CD4-positive, alpha-beta T cell (primary cell): Measurements from ENCODE around the gene MT2A. TPM values are rescaled to one million over a fixed set of nuclear protein-coding genes. Genes with fewer than 3 reads are reported as not detected.

ENCODE experiments used
- ATAC-seq: fragments of 200-7000 bp; cut with Tn5 transposase; one replicate; pipeline ENCODE4 v1.10.0; 2022; ENCODE audit warnings: mild to moderate bottlenecking; ENCODE audit not compliant: poor library complexity
- CTCF ChIA-PET: fragments of 350-600 bp; sonication (Branson Sonifier 250); formaldehyde crosslinking; loops from one replicate; lab custom pipeline; 2021; ENCODE audit warnings: antibody characterized with exemption, inconsistent platforms; lab: Charles Lee
- POLR2A ChIA-PET: fragments of 350-600 bp; sonication (Branson Sonifier 250); formaldehyde crosslinking; loops from one replicate; lab custom pipeline; 2021; ENCODE audit warnings: antibody characterized with exemption, inconsistent platforms; lab: Charles Lee
- DNase-seq, 14 experiments: peaks; one replicate each; pipeline ENCODE4 v3.0.0-alpha.2; 2013 to 2020; ENCODE audit warnings: mixed read lengths in 2 of 14
- H3K27ac ChIP-seq, 2 donors: one replicate each; pipeline versions ENCODE4 v1.5.1 to v1.7.0; 2013; ENCODE audit warnings: low read length in 2 of 2, low read depth in 1 of 2, mild to moderate bottlenecking in 1 of 2
- H3K27me3 ChIP-seq, 2 experiments: 1 replicate in 1 of 2; 2 replicates in 1 of 2; pipeline versions ENCODE4 v1.6.1 to v1.7.0; 2013; ENCODE audit warnings: low read length in 2 of 2, control low read depth in 1 of 2, mild to moderate bottlenecking in 1 of 2, moderate library complexity in 1 of 2; ENCODE audit not compliant: insufficient read depth in 2 of 2, control insufficient read depth in 1 of 2
- H3K36me3 ChIP-seq: one replicate; pipeline ENCODE4 v1.6.1; 2013; ENCODE audit warnings: low read length, control low read depth; ENCODE audit not compliant: insufficient read depth
- H3K4me1 ChIP-seq: one replicate; pipeline ENCODE4 v1.6.1; 2013; ENCODE audit warnings: low read length, control low read depth; ENCODE audit not compliant: insufficient read depth
- H3K4me3 ChIP-seq: one replicate; pipeline ENCODE4 v1.5.1; 2013; ENCODE audit warnings: mild to moderate bottlenecking, low read length, moderate library complexity
- H3K9me3 ChIP-seq, 2 experiments: 1 replicate in 1 of 2; 2 replicates in 1 of 2; pipeline versions ENCODE4 v1.6.1 to v1.7.0; 2013; ENCODE audit warnings: low read length in 2 of 2, mild to moderate bottlenecking in 2 of 2, control low read depth in 1 of 2, moderate library complexity in 1 of 2; ENCODE audit not compliant: control insufficient read depth in 1 of 2, insufficient read depth in 1 of 2
- H3K27ac Mint-ChIP-seq: one replicate; pipeline ENCODE4 v1.8.0; 2020; ENCODE audit warnings: mixed read lengths
- H3K27me3 Mint-ChIP-seq: one replicate; pipeline ENCODE4 v1.8.0; 2021; ENCODE audit warnings: mixed read lengths
- H3K36me3 Mint-ChIP-seq: one replicate; pipeline ENCODE4 v1.8.0; 2021; ENCODE audit warnings: low read depth, mixed read lengths
- H3K4me1 Mint-ChIP-seq: one replicate; pipeline ENCODE4 v1.8.0; 2021; ENCODE audit warnings: low read depth, mixed read lengths
- H3K4me3 Mint-ChIP-seq: one replicate; pipeline ENCODE4 v1.8.0; 2020; ENCODE audit warnings: mild to moderate bottlenecking, mixed read lengths
- H3K9me3 Mint-ChIP-seq: one replicate; pipeline ENCODE4 v1.8.0; 2020; ENCODE audit warnings: mixed read lengths
- CTCF ChIP-seq: fragments of 200-600 bp; IDR thresholded peaks from one replicate; pipeline ENCODE4 v1.8.0; 2022; ENCODE audit warnings: antibody characterized with exemption, mild to moderate bottlenecking
- intact Hi-C, 2 experiments: fragments of 100-400 bp; cut with DNase I in 1 of 2; cut with micrococcal nuclease in 1 of 2; formaldehyde crosslinking; loops; one replicate each; pipeline versions ENCODE4 v1.15.1 to v1.9.0; 2023 to 2025; cut with DNase I, micrococcal nuclease
- polyA plus RNA-seq, 2 donors: library from polyadenylated mRNA; unstranded; fragments of 120-200 nt; gene quantifications; one replicate each; pipeline ENCODE4 v1.2.1, GENCODE V29; 2013
- total RNA-seq, 174 experiments: library from RNA in 2 of 174; stranded (reverse) in 2 of 174; gene quantifications; one replicate each; pipeline ENCODE4 v1.2.3 and lab custom pipeline; 2021 to 2026

Gene MT2A
- total RNA-seq: 10 to 100 TPM; 47.1 to 50.8 TPM
- 66.0 TPM for polyA plus RNA-seq (2013, experiment 1 of 2)
- 47.9 TPM for polyA plus RNA-seq (2013, experiment 2 of 2)
- total RNA-seq (lab: John Stamatoyannopoulos, UW): 3.5 to 93.2 (median 14.4) reads per million in 172 experiments

GRCh38 chr16:56608043-56608875 is at the start of gene MT2A:
TSS of gene MT2A (plus strand) at chr16:56608584. CDS start at chr16:56608656, 72 bp downstream.
- intact Hi-C loops: loop anchor here (1.0 to 2.0 kb wide), 2 partner anchors 17 to 74 kb away; partner anchors contain the start of genes MT1E (in 1 of the 2) and MT1X (in 1 of the 2)
- H3K4me3 ChIP-seq: peak within 1 kb of the TSS; percentile 80

GRCh38 chr16:56559109-56559508 is 49.3 kb upstream of the MT2A start:
- H3K4me3 ChIP-seq: no peak overlapping the region
- H3K4me3 Mint-ChIP-seq: no peak overlapping the region
- no peaks in the 10 kb centered on the region for H3K4me1 Mint-ChIP-seq
- CTCF ChIA-PET: no interaction called here
- H3K27ac ChIP-seq: no peak overlapping the region
- intact Hi-C loops: no loop called here
- no peak for TF ChIP-seq CTCF
- H3K4me1 ChIP-seq: no peaks in the 10 kb centered on the region
- POLR2A ChIA-PET: no interaction called here
- H3K36me3 Mint-ChIP-seq: no peaks in the 10 kb centered on the region
- peaks cover 24% of the 10 kb centered on the region for H3K27me3 Mint-ChIP-seq
- ATAC-seq (no peak), DNase-seq (no peak)
- H3K36me3 ChIP-seq: no peaks in the 10 kb centered on the region
- H3K27ac Mint-ChIP-seq: no peak overlapping the region
- no peaks in the 10 kb centered on the region for H3K9me3 ChIP-seq
- no peaks in the 10 kb centered on the region for H3K9me3 Mint-ChIP-seq
- H3K27me3 ChIP-seq: peaks cover 10 to 16% of the 10 kb centered on the region in 2 experiments

More at GRCh38 chr16:56608043-56608875, at the start of gene MT2A:
- Histone ChIP-seq H3K36me3 (no peaks in the 10 kb centered on the region), H3K27me3 (no peaks in the 10 kb centered on the region), H3K4me1 (peaks cover 50% of the 10 kb centered on the region), H3K9me3 (no peaks in the 10 kb centered on the region), H3K27ac (peak within 1 kb of the TSS; percentile 71 to 88)
- Mint-ChIP-seq H3K27ac (peak within 1 kb of the TSS; percentile 96), H3K4me3 (peak within 1 kb of the TSS; percentile 98), H3K4me1 (peaks cover 57% of the 10 kb centered on the region), H3K27me3 (no peaks in the 10 kb centered on the region), H3K9me3 (no peaks in the 10 kb centered on the region), H3K36me3 (no peaks in the 10 kb centered on the region)
- ChIA-PET CTCF (interaction anchor here (1.8 to 2.8 kb wide), 2 partner anchors 94 kb away, joined by 4 to 16 read pairs; no protein-coding TSS in a partner anchor), POLR2A (interaction anchor here (0.7 to 3.7 kb wide), 13 partner anchors 9 to 157 kb away, joined by 3 to 26 read pairs (median 7); partner anchors contain the start of genes BBS2, MT1E, MT1F and MT1X)
- DNase-seq: peak; percentile 69 to 95 (median 85)
- ATAC-seq: peak; percentile 72
- no peak for TF ChIP-seq CTCF

- H3K27ac ChIP-seq: no peak overlapping the region
- no peaks in the 10 kb centered on the region for H3K9me3 Mint-ChIP-seq
- peaks cover 13% of the 10 kb centered on the region for H3K27me3 Mint-ChIP-seq
- no peak overlapping the region for H3K27ac Mint-ChIP-seq
- CTCF ChIA-PET: no interaction called here
- DNase-seq (no peak), ATAC-seq (no peak)
- intact Hi-C loops: no loop called here
- H3K27me3 ChIP-seq: peaks cover 5 to 6% of the 10 kb centered on the region in 2 experiments
- H3K9me3 ChIP-seq: no peaks in the 10 kb centered on the region
- no peaks in the 10 kb centered on the region for H3K36me3 ChIP-seq
- H3K4me1 Mint-ChIP-seq: no peaks in the 10 kb centered on the region
- H3K36me3 Mint-ChIP-seq: no peaks in the 10 kb centered on the region
- H3K4me3 Mint-ChIP-seq: no peak overlapping the region
- H3K4me1 ChIP-seq: no peaks in the 10 kb centered on the region
- POLR2A ChIA-PET: no interaction called here
- no peak overlapping the region for H3K4me3 ChIP-seq
- no peak for TF ChIP-seq CTCF
Measured at GRCh38 chr16:56560447-56560846, 47.9 kb upstream of the MT2A start.
